ENCODE measurements around the gene HP. TPM values are rescaled to one million over a fixed set of nuclear protein-coding genes. Genes with fewer than 3 reads are reported as not detected.
"Not testable (repeated sequence)": the region's sequence is repeated elsewhere in the genome, so short reads cannot be mapped to it uniquely, and the experiment has no call there.

Gene HP
- 0.59 TPM for polyA plus RNA-seq (2012; ENCODE audit: insufficient read depth, insufficient read length, low read depth)

DNA sequence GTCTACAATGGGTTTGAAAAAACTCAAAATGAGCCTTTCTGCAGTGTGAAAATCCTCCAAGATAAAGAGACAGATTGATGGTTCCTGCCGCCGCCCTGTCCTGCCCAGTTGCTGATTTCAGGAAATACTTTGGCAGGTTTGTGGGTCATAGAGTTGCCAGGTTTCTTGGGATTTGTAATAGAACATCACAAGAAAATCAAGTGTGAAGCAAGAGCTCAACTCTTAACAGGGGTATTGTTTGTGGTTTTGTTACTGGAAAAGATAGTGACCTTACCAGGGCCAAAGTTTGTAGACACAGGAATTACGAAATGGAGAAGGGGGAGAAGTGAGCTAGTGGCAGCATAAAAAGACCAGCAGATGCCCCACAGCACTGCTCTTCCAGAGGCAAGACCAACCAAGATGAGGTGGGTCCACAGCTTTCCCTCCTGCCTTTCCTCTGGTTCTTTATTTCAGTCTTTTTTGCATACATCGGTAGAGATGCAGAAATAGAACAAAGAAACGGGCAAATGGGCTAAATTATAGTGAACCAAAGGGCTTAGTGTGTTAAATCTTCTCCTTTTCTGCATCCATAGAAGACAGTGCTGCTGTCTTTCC lies at the start of gene HP:
HP (plus strand) TSS at position 252 of the 594 bp plus-strand sequence; CDS start at position 400, 148 bp downstream.
- H3K9me3 ChIP-seq; DNase-seq; H3K27me3 ChIP-seq; H3K4me1 ChIP-seq; H3K36me3 ChIP-seq; H3K4me3 ChIP-seq (ENCODE audit: low read depth, low read length): not testable (repeated sequence)

- not testable (repeated sequence) for DNase-seq, H3K4me1 ChIP-seq, H3K27me3 ChIP-seq, H3K36me3 ChIP-seq, H3K9me3 ChIP-seq
- H3K4me3 ChIP-seq (ENCODE audit: low read depth, low read length) = peak overlapping the region; percentile 36
Measured at GRCh38 chr16:72008065-72008423, 46.3 kb upstream of the HP start.

- peak; percentile 99 for DNase-seq
- TF ChIP-seq, protein P1, sequence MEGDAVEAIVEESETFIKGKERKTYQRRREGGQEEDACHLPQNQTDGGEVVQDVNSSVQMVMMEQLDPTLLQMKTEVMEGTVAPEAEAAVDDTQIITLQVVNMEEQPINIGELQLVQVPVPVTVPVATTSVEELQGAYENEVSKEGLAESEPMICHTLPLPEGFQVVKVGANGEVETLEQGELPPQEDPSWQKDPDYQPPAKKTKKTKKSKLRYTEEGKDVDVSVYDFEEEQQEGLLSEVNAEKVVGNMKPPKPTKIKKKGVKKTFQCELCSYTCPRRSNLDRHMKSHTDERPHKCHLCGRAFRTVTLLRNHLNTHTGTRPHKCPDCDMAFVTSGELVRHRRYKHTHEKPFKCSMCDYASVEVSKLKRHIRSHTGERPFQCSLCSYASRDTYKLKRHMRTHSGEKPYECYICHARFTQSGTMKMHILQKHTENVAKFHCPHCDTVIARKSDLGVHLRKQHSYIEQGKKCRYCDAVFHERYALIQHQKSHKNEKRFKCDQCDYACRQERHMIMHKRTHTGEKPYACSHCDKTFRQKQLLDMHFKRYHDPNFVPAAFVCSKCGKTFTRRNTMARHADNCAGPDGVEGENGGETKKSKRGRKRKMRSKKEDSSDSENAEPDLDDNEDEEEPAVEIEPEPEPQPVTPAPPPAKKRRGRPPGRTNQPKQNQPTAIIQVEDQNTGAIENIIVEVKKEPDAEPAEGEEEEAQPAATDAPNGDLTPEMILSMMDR (IDR thresholded peaks at IDR 0.05; ENCODE audit: low read depth, low read length) = 0 out of 2 replicates have a peak, but pooled peaks have one; percentile 14
- Histone ChIP-seq H3K9me3 (no peaks in the 10 kb centered on the region), H3K4me1 (no peaks in the 10 kb centered on the region), H3K27me3 (no peaks in the 10 kb centered on the region), H3K4me3 (ENCODE audit: low read depth, low read length) (peak within 1 kb of the TSS; percentile 97), H3K36me3 (peaks cover 5% of the 10 kb centered on the region; the same call in 1 of the 2 replicates)
Measured at GRCh38 chr16:72008424-72009216, 45.7 kb upstream of the HP start, which contains the start of gene DHODH. DHODH (plus strand) TSS chr16:72008744; CDS start chr16:72008765, 21 bp downstream.

DNA sequence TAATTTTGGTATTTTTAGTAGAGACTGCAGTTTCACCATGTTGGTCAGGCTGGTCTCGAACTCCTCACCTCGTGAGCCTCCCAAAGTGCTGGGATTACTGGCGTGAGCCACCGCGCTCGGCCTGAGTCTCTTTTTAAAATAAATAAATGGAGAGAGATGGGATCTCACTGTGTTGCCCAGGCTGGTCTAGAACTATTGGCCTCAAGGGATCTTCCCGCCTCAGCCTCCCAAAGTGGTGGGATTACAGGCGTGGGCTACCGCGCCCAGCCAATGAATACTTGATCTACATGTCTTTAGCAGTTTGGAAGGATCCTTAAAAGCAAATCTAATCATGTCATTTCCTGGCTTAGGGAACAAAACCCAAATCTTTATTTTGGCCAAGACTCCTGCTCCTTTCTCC lies 44.5 kb upstream of the HP start:
- peaks cover 7% of the 10 kb centered on the region; the same call in 1 of the 2 replicates for H3K36me3 ChIP-seq

GRCh38 chr16:72012607-72013006 lies 41.7 kb upstream of the HP start:
- Histone ChIP-seq H3K27me3 (no peaks in the 10 kb centered on the region), H3K9me3 (no peaks in the 10 kb centered on the region), H3K4me1 (no peaks in the 10 kb centered on the region), H3K36me3 (peaks cover 17% of the 10 kb centered on the region), H3K4me3 (ENCODE audit: low read depth, low read length) (no peak overlapping the region)
- DNase-seq = no peak
- TF ChIP-seq, protein P1 (IDR thresholded peaks at IDR 0.05; ENCODE audit: low read depth, low read length) = no peak

More for the DNA sequence above, 44.5 kb upstream of the HP start:
- Histone ChIP-seq H3K9me3 (no peaks in the 10 kb centered on the region), H3K4me3 (ENCODE audit: low read depth, low read length) (no peak overlapping the region), H3K4me1 (no peaks in the 10 kb centered on the region), H3K27me3 (no peaks in the 10 kb centered on the region)
- TF ChIP-seq, protein P1 (IDR thresholded peaks at IDR 0.05; ENCODE audit: low read depth, low read length) = no peak
- no peak for DNase-seq

GRCh38 chr16:72013389-72013788 lies 40.9 kb upstream of the HP start:
- no peaks in the 10 kb centered on the region for H3K27me3 ChIP-seq
- no peaks in the 10 kb centered on the region for H3K9me3 ChIP-seq
- H3K4me3 ChIP-seq (ENCODE audit: low read depth, low read length) = no peak overlapping the region
- H3K4me1 ChIP-seq = no peaks in the 10 kb centered on the region
- TF ChIP-seq, protein P1 (IDR thresholded peaks at IDR 0.05; ENCODE audit: low read depth, low read length) = no peak
- H3K36me3 ChIP-seq = peaks cover 23% of the 10 kb centered on the region
- peak; percentile 61 for DNase-seq
